PC-3 (cell line): ENCODE results near the gene ADAM17. TPM values are rescaled to one million over a fixed set of nuclear protein-coding genes. Genes with fewer than 3 reads are reported as not detected.

Experiments used
- ATAC-seq: fragments of 200-7000 bp; cut with Tn5 transposase; 2 replicates; pipeline ENCODE4 v1.9.1; 2020; ENCODE audit warnings: mild to moderate bottlenecking, moderate library complexity
- BruUV-seq: library from RNA; stranded (reverse); fragments of 400-500 nt; replicated peaks from 2 replicates; lab custom pipeline; 2021; lab: Mats Ljungman, UMichigan
- CTCF ChIA-PET: fragments of 300-600 bp; sonication (Branson Sonifier 250); formaldehyde crosslinking; loops from one replicate; lab custom pipeline; 2022; ENCODE audit warnings: antibody characterized with exemption; lab: Charles Lee
- POLR2A ChIA-PET: fragments of 300-600 bp; sonication (Branson Sonifier 250); formaldehyde crosslinking; loops from one replicate; lab custom pipeline; 2022; ENCODE audit warnings: antibody characterized with exemption; ENCODE audit not compliant: unreplicated experiment; lab: Charles Lee
- DNase-seq: peaks from one replicate; pipeline ENCODE4 v3.0.0-alpha.2; 2015
- H2AFZ ChIP-seq: fragments of 300-600 bp; sonication (generic); 2 replicates; pipeline ENCODE4 v1.6.0; 2016; ENCODE audit warnings: antibody characterized with exemption, low read length
- H3F3A ChIP-seq: fragments of 300-600 bp; sonication (generic); one replicate; pipeline ENCODE4 v1.6.0; 2017; ENCODE audit warnings: antibody characterized with exemption, low read length, control low read depth, mild to moderate bottlenecking; ENCODE audit not compliant: unreplicated experiment
- H3K27ac ChIP-seq: fragments of 300-600 bp; sonication (generic); 2 replicates; pipeline ENCODE4 v1.5.1; 2016; ENCODE audit warnings: mild to moderate bottlenecking, low read length
- H3K27me3 ChIP-seq: fragments of 300-600 bp; sonication (generic); 2 replicates; pipeline ENCODE4 v1.6.1; 2016; ENCODE audit warnings: low read length, mixed read lengths
- H3K36me3 ChIP-seq: fragments of 300-600 bp; sonication (generic); 2 replicates; pipeline ENCODE4 v1.6.1; 2016; ENCODE audit warnings: low read depth, mixed run types, low read length, mixed read lengths
- H3K4me1 ChIP-seq: fragments of 300-600 bp; sonication (generic); 2 replicates; pipeline ENCODE4 v1.5.1; 2016; ENCODE audit warnings: low read length; ENCODE audit not compliant: insufficient read depth
- H3K4me2 ChIP-seq: fragments of 300-600 bp; sonication (generic); 2 replicates; pipeline ENCODE4 v1.6.0; 2016; ENCODE audit warnings: low read length
- H3K4me3 ChIP-seq: fragments of 300-600 bp; sonication (generic); 2 replicates; pipeline ENCODE4 v1.5.1; 2016; ENCODE audit warnings: mild to moderate bottlenecking, low read length, mixed read lengths
- H3K79me2 ChIP-seq: fragments of 300-600 bp; sonication (generic); 2 replicates; pipeline ENCODE4 v1.6.1; 2017; ENCODE audit warnings: low read length, mixed read lengths
- H3K9ac ChIP-seq: fragments of 300-600 bp; sonication (generic); 2 replicates; pipeline ENCODE4 v1.6.0; 2016; ENCODE audit warnings: mild to moderate bottlenecking, low read length
- H3K9me2 ChIP-seq: fragments of 300-600 bp; sonication (generic); replicated peaks from 2 replicates; pipeline ENCODE4 v1.6.1; 2016; ENCODE audit warnings: mixed run types, low read length, mixed read lengths
- H3K9me3 ChIP-seq: fragments of 300-600 bp; sonication (generic); 2 replicates; pipeline ENCODE4 v1.6.1; 2016; ENCODE audit warnings: low read length, mixed read lengths
- H4K20me1 ChIP-seq: fragments of 300-600 bp; sonication (generic); 2 replicates; pipeline ENCODE4 v1.6.1; 2016; ENCODE audit warnings: low read length, mixed read lengths
- CTCF ChIP-seq: fragments of 300-600 bp; sonication (generic); conservative IDR thresholded peaks from 2 replicates; pipeline ENCODE4 v1.5.1; 2017; ENCODE audit warnings: antibody characterized with exemption, low read depth, mild to moderate bottlenecking, low read length
- EZH2 ChIP-seq: fragments of 300-600 bp; sonication (generic); IDR thresholded peaks from one replicate; pipeline ENCODE4 v1.6.1; 2017; ENCODE audit warnings: antibody characterized with exemption, mild to moderate bottlenecking, low read length; ENCODE audit not compliant: unreplicated experiment
- EZH2phosphoT487 ChIP-seq: fragments of 300-600 bp; sonication (generic); IDR thresholded peaks from 2 replicates; pipeline ENCODE4 v1.6.1; 2018; ENCODE audit warnings: mild to moderate bottlenecking, antibody characterized with exemption, low read length, borderline replicate concordance
- intact Hi-C: fragments of 100-400 bp; cut with micrococcal nuclease; formaldehyde crosslinking; loops from 2 replicates; pipeline ENCODE4 v1.9.0; 2023
- total RNA-seq: library from RNA; depleted of rRNA; stranded (reverse); fragments of >200 nt; gene quantifications from 2 replicates; pipeline ENCODE4 v1.2.3, GENCODE V29; 2014

The ADAM17 gene
- total RNA-seq, 1 experiment from 2014 or later: 23.0 TPM

DNA sequence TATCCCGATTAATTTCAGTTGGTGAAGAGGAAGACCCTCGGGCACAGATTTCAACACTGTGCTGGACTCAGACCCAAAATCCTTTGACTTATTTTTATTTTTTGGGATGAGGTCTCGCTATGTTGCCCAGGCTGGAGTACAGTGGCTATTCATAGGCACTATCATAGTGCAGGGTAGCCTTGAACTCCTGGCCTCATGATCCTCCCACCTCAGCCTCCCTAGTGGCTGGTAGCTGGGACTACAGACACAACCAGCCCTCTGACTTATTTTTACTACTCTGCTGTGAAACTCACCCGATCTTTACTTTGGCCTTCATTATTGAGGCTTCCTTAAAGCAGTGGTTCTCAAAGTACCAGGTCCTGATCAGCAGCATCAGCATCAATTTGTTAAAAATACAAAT lies 18.2 kb upstream of the ADAM17 start:
- POLR2A ChIA-PET: no interaction called here

DNA sequence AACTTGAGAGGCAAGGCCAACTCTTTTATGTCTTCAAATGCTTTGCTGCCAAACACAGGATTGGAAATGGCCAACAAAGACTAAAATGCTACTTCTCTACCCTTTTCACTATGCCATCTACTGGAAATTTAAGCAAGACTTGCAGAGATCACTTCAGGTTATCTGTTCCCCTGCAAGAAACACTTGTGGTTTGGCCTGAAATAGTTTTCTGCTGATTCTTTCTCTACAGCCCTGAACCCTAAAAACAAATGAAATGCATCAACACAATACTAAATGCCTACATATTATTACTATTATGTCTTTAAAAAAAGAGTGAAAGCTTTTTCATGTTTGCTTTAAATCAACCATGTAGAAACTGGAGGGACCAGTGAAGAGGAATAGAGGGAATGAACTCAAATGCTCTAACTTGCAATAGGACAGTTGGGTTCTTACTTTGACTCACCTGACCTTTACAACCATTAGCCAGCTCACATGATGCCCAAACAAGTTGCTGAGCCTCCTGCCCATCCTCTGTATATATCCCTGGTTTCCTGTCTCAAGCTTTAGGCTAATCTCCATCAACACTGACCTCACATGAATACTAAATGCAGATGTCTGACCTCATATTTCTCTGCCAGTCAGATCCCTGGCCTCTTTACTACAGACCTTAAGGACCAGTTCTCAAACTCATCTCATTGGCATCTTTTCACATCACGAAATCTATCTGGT lies 17.5 kb upstream of the ADAM17 start:
- no peaks in the 10 kb centered on the region for H3K27me3 ChIP-seq
- no peak overlapping the region for H3K4me2 ChIP-seq
- ATAC-seq: no peak
- H3F3A ChIP-seq: no peaks in the 10 kb centered on the region
- H3K27ac ChIP-seq: no peak overlapping the region
- intact Hi-C loops: no loop called here
- no peak overlapping the region for H2AFZ ChIP-seq
- CTCF ChIA-PET: no interaction called here
- DNase-seq: no peak
- H3K4me3 ChIP-seq: no peak overlapping the region
- no peaks in the 10 kb centered on the region for H3K79me2 ChIP-seq
- no TSS peak for BruUV-seq
- no peak for TF ChIP-seq EZH2
- TF ChIP-seq CTCF: no peak
- TF ChIP-seq EZH2phosphoT487: no peak
- POLR2A ChIA-PET: interaction anchor here (0.6 kb wide), 1 partner anchor 164 kb away, joined by 3 read pairs; no protein-coding TSS in a partner anchor
- no peaks in the 10 kb centered on the region for H3K9me2 ChIP-seq
- H3K36me3 ChIP-seq: no peaks in the 10 kb centered on the region
- H4K20me1 ChIP-seq: no peaks in the 10 kb centered on the region
- no peaks in the 10 kb centered on the region for H3K4me1 ChIP-seq
- H3K9ac ChIP-seq: no peak overlapping the region
- no peaks in the 10 kb centered on the region for H3K9me3 ChIP-seq

More for the DNA sequence above, 18.2 kb upstream of the ADAM17 start:
- Histone ChIP-seq H2AFZ (no peak overlapping the region), H3K4me3 (no peak overlapping the region), H3K27ac (no peak overlapping the region), H3K79me2 (no peaks in the 10 kb centered on the region), H3K9me3 (no peaks in the 10 kb centered on the region), H3K27me3 (no peaks in the 10 kb centered on the region), H3F3A (no peaks in the 10 kb centered on the region), H4K20me1 (no peaks in the 10 kb centered on the region), H3K36me3 (no peaks in the 10 kb centered on the region), H3K4me1 (no peaks in the 10 kb centered on the region), H3K9me2 (no peaks in the 10 kb centered on the region), H3K4me2 (no peak overlapping the region), H3K9ac (no peak overlapping the region)
- CTCF ChIA-PET: no interaction called here
- intact Hi-C loops: no loop called here
- ATAC-seq (no peak), DNase-seq (no peak)
- TF ChIP-seq CTCF (peak; percentile 23; the same call in 1 of the 2 replicates), EZH2 (no peak), EZH2phosphoT487 (no peak)
- no TSS peak for BruUV-seq
